Measurements from ENCODE around the gene RBL2.

DNA sequence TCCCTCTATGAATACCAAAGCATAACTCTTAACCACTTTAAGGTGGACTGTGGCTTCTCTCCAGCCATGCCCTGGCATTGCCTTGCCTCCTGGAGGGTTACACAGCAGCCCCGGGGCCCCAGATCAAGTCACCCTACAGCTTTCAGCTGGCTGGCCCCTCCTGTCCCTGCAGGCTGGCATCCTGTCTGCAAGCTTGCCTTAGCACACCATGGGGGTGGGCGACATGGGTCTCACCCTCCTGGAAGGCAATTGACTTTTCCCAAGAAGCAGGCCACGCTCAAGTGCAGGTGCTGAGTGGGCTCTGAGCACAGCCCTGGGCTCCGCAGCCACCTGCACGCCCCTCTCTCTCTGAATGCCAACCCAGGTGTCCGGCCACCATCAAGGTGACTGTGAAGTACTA is 94.5 kb downstream of the RBL2 start:
- TF ChIP-seq EP300 (conservative IDR thresholded peaks at IDR 0.05; ENCODE audit: poor library complexity, severe bottlenecking) (no peak), TAF1 (IDR thresholded peaks at IDR 0.05; ENCODE audit: low read depth) (no peak), RAD21 (conservative IDR thresholded peaks at IDR 0.05) (no peak), POLR2AphosphoS5 (IDR thresholded peaks at IDR 0.05) (no peak), EZH2 (IDR thresholded peaks at IDR 0.05; ENCODE audit: borderline replicate concordance, insufficient read depth, low read length, poor library complexity, severe bottlenecking) (no peak), SMC3 (conservative IDR thresholded peaks at IDR 0.05; ENCODE audit: poor library complexity) (no peak), MXI1 (conservative IDR thresholded peaks at IDR 0.05; ENCODE audit: poor library complexity, severe bottlenecking) (no peak), REST (IDR thresholded peaks at IDR 0.05; ENCODE audit: borderline replicate concordance) (no peak)
- TF ChIP-seq, protein P1, sequence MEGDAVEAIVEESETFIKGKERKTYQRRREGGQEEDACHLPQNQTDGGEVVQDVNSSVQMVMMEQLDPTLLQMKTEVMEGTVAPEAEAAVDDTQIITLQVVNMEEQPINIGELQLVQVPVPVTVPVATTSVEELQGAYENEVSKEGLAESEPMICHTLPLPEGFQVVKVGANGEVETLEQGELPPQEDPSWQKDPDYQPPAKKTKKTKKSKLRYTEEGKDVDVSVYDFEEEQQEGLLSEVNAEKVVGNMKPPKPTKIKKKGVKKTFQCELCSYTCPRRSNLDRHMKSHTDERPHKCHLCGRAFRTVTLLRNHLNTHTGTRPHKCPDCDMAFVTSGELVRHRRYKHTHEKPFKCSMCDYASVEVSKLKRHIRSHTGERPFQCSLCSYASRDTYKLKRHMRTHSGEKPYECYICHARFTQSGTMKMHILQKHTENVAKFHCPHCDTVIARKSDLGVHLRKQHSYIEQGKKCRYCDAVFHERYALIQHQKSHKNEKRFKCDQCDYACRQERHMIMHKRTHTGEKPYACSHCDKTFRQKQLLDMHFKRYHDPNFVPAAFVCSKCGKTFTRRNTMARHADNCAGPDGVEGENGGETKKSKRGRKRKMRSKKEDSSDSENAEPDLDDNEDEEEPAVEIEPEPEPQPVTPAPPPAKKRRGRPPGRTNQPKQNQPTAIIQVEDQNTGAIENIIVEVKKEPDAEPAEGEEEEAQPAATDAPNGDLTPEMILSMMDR (IDR thresholded peaks at IDR 0.05; ENCODE audit: poor library complexity, severe bottlenecking): no peak

All from neural cell (in vitro differentiated cells).